ENCODE data around the gene TRIM10. TPM values are rescaled to one million over a fixed set of nuclear protein-coding genes. Genes with fewer than 3 reads are reported as not detected.

The TRIM10 gene
- total RNA-seq, 4 donors from 2014 or later = 0.08 TPM; not detected in 3

DNA sequence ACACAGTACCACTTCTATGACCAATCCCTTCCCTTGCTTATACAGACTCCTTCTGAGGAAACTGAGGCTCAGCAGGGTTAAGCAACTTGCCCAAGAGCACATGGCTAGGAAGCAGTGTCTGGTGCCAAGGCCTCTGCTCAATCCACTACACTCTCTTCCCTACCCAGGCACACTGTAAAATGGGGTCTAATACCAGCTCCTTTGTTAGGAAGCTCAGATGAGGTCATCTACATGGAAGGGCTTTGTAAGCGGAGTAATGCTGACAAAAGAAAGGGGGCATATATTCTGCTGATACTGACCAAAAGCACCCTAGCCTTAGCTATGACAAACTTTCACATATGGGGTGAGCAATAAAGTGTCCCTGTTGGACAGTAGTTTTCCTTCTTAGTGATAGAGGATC is 43.1 kb upstream of the TRIM10 start:
- H3K9me3 ChIP-seq = no peaks in the 10 kb centered on the region
- no peak overlapping the region for H3K27ac ChIP-seq
- WGBS, 2 donors (ENCODE audit: low coverage in 1 of 2) = 100% methylated on average over 1 of the region's 1 CpG; no CpG with 5 or more reads in 1 of the 2 donors
- H3K27me3 ChIP-seq = no peaks in the 10 kb centered on the region
- peaks cover 0 to 18% of the 10 kb centered on the region in 2 donors for H3K36me3 ChIP-seq
- no peak overlapping the region for H3K4me3 ChIP-seq
- TF ChIP-seq POLR2A (IDR thresholded peaks at IDR 0.05) (no peak), EP300 (IDR thresholded peaks at IDR 0.05) (no peak), POLR2AphosphoS5 (IDR thresholded peaks at IDR 0.05) (no peak)
- TF ChIP-seq, protein P1, sequence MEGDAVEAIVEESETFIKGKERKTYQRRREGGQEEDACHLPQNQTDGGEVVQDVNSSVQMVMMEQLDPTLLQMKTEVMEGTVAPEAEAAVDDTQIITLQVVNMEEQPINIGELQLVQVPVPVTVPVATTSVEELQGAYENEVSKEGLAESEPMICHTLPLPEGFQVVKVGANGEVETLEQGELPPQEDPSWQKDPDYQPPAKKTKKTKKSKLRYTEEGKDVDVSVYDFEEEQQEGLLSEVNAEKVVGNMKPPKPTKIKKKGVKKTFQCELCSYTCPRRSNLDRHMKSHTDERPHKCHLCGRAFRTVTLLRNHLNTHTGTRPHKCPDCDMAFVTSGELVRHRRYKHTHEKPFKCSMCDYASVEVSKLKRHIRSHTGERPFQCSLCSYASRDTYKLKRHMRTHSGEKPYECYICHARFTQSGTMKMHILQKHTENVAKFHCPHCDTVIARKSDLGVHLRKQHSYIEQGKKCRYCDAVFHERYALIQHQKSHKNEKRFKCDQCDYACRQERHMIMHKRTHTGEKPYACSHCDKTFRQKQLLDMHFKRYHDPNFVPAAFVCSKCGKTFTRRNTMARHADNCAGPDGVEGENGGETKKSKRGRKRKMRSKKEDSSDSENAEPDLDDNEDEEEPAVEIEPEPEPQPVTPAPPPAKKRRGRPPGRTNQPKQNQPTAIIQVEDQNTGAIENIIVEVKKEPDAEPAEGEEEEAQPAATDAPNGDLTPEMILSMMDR (IDR thresholded peaks at IDR 0.05) = no peak
- ATAC-seq = no peak
- H3K4me1 ChIP-seq = peaks cover 7 to 45% (median 23%) of the 10 kb centered on the region in 3 donors

DNA sequence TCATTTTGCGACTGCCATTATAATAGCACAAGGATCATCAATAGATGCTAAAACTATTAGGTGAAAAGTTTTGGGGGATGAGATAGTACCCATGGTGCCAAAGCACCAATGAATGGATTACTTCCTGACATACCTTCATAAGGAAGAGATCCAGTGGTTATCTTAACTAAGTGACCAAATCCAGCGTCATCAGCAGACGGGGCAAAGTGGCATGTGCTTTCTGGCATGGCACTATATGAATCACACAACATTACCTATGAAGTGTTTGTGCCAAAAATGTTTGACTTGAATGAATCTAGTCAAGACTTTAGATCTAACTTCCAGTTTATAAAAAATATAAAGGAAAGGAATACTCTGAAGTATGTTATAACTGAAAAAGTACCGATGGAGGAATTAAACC is 41.4 kb upstream of the TRIM10 start:
- peaks cover 0 to 35% of the 10 kb centered on the region in 2 donors for H3K36me3 ChIP-seq
- no peaks in the 10 kb centered on the region for H3K9me3 ChIP-seq
- WGBS, 2 donors (ENCODE audit: low coverage in 1 of 2) = 80 to 89% methylated on average over 3 to 4 of the region's 4 CpGs
- H3K27me3 ChIP-seq = no peaks in the 10 kb centered on the region
- H3K27ac ChIP-seq = no peak overlapping the region
- H3K4me1 ChIP-seq = peaks cover 2 to 28% (median 15%) of the 10 kb centered on the region in 3 donors
- no peak for ATAC-seq
- H3K4me3 ChIP-seq = no peak overlapping the region
- no peak for TF ChIP-seq POLR2A (IDR thresholded peaks at IDR 0.05)
- no peak for TF ChIP-seq POLR2AphosphoS5 (IDR thresholded peaks at IDR 0.05)
- TF ChIP-seq, protein P1 (IDR thresholded peaks at IDR 0.05) = no peak
- TF ChIP-seq EP300 (IDR thresholded peaks at IDR 0.05) = no peak

DNA sequence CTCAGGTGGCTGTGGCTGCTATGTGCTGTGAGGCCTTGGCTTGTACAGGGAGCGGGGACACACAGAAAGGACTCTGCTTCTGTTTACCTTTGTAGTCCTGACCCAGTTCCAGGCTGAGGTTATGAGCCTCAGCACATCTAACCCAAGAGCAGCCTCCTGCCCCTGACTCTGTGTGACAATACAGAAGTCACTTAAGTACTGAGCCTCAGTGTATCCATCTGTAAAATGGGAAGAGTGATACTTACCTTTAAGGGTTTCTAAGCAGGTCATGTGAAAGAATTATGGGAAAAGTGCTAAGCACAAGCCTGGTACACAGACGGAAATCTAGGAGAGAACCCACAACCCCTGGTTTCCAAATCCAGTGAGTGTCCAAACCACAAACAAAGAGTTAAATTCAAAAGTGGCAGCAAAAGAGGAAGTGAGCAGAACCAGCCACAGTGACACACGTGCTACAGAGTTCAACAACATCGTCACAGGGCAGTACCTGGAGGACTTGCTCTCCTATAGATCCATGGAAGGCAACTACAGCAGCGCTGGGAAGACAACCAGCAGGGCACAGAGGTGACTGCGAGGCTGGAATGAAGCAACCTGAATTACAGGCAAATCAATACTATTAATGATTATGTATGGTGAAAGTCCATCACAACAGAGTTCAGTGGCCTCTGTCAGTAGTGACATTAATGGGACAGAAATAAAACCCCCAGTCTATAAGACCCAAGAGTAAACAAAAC is 39.7 kb upstream of the TRIM10 start:
- TF ChIP-seq POLR2AphosphoS5 (IDR thresholded peaks at IDR 0.05) (no peak), POLR2A (IDR thresholded peaks at IDR 0.05) (no peak), EP300 (IDR thresholded peaks at IDR 0.05) (no peak)
- TF ChIP-seq, protein P1 (IDR thresholded peaks at IDR 0.05) = no peak
- H3K27me3 ChIP-seq = no peaks in the 10 kb centered on the region
- H3K9me3 ChIP-seq = no peaks in the 10 kb centered on the region
- no peak overlapping the region for H3K27ac ChIP-seq
- ATAC-seq = no peak
- H3K4me1 ChIP-seq = peaks cover 0 to 11% (median 0%) of the 10 kb centered on the region in 3 donors
- WGBS, 2 donors (ENCODE audit: low coverage in 1 of 2) = 61 to 82% methylated on average over 2 to 5 of the region's 6 CpGs
- peaks cover 0 to 52% of the 10 kb centered on the region in 2 donors for H3K36me3 ChIP-seq
- no peak overlapping the region for H3K4me3 ChIP-seq

DNA sequence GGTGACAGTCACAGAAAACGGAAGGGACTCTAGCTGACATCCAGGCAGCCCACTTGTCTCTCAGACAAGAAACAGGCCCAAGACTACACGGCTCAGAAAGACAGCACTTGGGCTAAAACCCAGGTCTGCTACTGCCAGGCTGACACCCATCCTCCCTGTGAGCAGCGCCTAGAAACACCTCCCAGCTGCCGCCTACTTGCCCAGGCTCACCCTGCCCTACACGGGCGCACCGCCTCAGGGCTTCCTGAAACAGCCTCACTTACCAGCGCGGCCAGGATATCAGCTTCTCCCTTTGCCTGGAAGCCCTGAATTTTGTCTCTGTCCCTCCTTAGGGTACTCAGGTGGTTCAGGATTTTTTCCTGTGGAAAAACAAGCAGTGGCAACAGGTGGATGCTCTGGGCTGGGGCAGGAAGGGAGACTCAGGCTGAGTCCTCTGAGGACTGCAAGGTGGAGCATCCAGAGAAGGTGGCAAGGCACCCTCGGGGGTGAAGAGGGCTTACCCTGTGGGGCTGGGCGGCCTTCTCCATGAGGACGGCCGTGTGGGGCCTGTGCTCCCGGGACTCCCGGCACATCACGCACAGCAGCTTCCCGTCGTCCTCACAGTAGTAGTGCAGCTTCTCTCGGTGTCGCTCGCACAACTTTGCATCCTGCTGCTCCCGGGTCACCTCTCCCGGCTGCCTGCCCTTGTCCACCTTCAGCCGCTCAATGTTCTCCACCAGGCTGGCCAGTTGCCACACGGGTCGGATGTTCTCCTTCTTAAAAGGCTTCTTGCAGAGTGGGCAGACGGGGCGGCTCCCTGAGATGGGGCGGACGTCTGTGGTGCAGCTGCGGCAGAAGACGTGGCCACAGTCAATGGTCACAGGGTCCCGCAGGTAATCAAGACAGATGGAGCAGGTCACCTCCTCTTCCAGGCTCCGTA is 37.4 kb upstream of the TRIM10 start:
- Histone ChIP-seq H3K9me3 (no peaks in the 10 kb centered on the region), H3K27ac (no peak overlapping the region), H3K36me3 (peaks cover 0 to 75% of the 10 kb centered on the region in 2 donors), H3K27me3 (no peaks in the 10 kb centered on the region), H3K4me3 (no peak overlapping the region), H3K4me1 (peaks cover 0 to 9% (median 0%) of the 10 kb centered on the region in 3 donors)
- 93 to 94% methylated on average over 3 to 14 of the region's 34 CpGs for WGBS, 2 donors (ENCODE audit: low coverage in 1 of 2)
- no peak for ATAC-seq
- TF ChIP-seq POLR2AphosphoS5 (IDR thresholded peaks at IDR 0.05) (no peak), EP300 (IDR thresholded peaks at IDR 0.05) (no peak), POLR2A (IDR thresholded peaks at IDR 0.05) (no peak)
- TF ChIP-seq, protein P1 (IDR thresholded peaks at IDR 0.05) = no peak

Measured in gastroesophageal sphincter (tissue), 4 donors.